HuH-7 (cell line): ENCODE data around the gene SKOR1.

Experiments used
- DNase-seq: peaks from one replicate; pipeline ENCODE4 v3.0.0; 2011; ENCODE audit warnings: low spot score

Gene SKOR1

GRCh38 chr15:67824976-67825880 is at the start of gene SKOR1:
Gene SKOR1 (plus strand): TSS chr15:67825509. CDS start chr15:67825603, 94 bp downstream.
- DNase-seq: no peak

GRCh38 chr15:67775998-67776397 is 49.3 kb upstream of the SKOR1 start:
- DNase-seq: no peak

DNA sequence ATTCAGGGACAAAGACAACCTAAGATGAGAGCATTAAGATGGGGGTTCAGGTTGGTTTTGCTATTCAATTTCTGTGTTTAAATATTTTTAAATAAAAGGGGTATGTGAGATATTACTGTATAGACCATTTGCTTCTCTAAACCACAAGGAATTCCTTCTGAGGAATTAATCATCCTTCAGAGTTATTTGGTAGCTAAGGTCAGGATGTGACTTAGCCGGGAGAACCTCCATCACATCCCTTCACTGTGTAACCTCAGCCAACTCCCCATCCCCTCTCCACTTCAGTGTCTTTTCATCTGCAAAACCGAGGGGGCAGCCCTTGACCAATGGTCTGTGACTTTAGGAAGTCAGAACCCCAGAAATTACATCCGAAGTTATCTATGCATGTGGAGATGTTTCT is 48.7 kb upstream of the SKOR1 start:
- DNase-seq: no peak

DNA sequence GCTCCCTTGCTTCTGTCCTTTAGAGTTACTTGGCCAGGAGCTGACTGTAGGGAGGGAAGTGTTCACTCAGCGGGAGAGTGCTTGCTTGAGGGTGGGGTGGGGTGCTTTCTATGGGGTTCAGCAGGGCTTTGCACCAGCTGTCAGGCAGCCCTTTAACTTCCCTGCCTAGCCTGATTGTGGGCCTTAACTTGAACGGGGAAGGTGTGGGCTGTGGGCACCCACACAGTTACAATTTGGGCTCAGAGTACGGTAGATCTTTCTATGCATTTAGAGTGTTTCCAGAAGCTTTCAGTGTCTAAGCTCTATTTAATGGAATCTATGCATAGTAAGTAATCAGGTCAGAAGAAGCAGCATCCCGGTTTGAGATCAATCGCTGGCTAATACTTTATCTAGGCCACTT is 48.2 kb upstream of the SKOR1 start:
- no peak for DNase-seq

DNA sequence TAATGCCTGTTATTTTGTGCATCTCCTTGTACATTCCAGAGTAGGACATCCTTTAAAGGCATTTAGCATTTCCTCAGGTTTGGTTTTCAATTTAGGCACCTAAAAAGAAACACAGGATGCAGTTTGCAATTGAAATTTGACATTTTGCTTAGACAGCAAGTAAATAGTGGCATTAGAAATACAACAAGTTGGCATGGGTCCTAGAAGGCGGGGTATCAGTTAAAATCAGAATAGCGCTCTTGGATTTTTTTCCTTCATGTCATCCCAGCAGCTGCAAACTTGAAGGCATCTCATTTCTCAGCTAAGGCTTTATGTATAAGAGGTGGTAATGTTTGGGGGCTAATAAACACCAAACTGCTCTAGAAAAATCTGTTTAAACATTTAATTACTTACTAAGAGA is 47.5 kb upstream of the SKOR1 start:
- DNase-seq: no peak

DNA sequence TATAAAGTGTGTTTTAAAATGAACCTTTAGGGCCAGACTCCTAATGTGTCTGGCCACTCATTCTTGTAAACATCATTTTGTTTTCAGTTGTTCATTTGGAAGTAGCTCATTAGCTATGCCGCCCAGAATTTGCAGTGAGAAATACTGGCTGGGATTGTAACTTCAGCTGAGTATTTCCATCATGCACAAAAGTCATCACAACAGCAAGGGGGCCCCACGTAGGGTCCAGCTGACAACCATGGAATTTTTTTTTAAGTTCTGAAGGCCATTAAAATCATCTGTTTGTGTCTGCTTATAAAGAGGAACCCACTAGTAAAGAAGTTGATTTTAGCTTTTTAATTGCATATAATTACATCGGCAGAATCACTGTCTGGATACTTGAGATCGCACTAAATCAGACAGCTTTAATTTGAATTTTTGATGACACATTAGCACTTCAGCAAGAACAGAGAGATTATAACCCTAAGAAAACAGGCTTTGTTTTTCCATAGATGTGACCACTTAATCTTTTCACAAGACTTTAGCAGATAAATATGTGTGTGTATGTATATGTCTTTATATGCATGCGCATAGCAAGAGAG is 46.3 kb upstream of the SKOR1 start:
- DNase-seq: no peak

DNA sequence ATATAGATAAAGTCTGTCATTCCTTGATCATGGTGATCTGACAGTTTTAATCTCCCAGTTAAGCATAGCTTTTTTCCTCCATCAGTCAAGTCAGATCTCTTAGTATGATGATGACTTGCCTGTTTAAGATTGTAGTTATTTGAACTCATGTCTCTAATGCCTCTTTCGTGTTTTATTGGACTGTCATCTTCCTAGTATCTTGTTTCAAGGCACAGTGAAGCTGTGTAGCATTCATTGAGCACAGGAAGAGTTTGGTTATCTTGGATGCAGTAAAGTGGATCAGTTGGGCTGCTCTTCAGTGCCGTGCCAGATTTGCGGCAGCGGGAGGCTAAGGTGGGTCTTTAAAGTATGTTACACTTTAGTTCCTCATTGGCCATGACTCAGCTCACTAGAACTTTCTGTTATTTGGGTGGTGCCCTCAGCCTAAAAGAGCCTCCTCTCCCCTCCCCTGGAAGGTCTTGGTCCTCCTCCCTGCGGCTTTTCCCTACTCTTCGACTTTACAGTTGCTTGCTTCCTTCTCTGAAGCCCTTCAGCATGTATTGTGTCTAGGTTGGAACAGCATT is 45.7 kb upstream of the SKOR1 start:
- DNase-seq: no peak

GRCh38 chr15:67781061-67781460 is 44.2 kb upstream of the SKOR1 start:
- DNase-seq: no peak

DNA sequence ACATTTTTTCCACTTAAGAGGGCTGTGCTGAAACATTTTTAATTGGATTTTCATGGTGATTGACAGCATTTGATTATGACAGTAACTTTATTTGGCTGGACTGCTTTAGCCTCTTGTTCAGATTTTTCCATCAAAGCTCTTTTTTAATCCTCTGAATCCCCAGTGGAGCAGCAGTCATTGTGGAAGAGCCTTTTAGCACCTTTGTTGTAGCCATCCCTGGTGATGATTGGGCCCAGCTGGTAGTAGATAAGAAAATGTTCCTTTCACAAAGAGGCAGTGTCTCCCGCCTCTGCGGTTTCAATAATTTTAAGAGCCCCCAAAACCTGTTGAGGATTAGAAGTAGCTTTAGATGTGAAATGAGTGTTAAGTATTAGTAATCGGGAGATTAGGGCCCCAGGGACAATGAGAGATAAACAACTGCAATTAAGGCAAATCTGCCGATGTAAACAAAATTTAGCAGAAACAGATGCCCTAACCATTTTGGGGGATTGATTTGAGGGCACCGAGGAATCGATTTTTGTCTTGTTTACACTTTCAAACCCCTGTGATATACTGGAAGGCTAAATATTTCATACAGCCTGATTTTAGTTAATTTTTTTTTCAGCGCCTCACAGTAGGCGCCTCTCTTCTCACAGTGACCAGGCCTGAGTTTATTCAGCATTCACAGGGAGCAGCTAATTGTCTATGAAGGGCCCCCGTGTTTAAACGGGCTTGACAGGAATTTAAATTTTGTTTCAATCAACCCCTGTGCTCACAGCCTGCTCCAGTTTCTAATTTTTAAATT is 43.2 kb upstream of the SKOR1 start:
- no peak for DNase-seq

GRCh38 chr15:67782691-67782991 is 42.7 kb upstream of the SKOR1 start:
- no peak for DNase-seq

DNA sequence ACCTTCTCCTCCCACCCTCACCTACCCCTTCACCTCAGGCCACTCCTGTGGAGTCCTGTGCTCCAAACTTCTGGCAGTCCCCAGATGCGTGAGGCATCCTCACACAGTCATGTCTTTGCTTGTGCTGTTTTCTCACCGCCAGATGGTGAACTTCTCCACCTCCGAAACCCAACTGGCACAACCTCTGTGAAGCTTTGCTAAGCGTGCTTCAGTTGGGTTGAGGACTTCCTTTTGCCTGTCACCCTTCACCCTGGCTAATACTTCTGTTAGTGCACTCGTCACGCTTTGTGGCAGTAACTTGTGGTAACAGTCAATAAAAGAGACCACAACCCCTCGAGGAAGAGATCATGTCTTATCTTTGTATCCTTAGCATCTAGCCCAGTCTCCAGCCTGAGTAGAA is 42.0 kb upstream of the SKOR1 start:
- no peak for DNase-seq

DNA sequence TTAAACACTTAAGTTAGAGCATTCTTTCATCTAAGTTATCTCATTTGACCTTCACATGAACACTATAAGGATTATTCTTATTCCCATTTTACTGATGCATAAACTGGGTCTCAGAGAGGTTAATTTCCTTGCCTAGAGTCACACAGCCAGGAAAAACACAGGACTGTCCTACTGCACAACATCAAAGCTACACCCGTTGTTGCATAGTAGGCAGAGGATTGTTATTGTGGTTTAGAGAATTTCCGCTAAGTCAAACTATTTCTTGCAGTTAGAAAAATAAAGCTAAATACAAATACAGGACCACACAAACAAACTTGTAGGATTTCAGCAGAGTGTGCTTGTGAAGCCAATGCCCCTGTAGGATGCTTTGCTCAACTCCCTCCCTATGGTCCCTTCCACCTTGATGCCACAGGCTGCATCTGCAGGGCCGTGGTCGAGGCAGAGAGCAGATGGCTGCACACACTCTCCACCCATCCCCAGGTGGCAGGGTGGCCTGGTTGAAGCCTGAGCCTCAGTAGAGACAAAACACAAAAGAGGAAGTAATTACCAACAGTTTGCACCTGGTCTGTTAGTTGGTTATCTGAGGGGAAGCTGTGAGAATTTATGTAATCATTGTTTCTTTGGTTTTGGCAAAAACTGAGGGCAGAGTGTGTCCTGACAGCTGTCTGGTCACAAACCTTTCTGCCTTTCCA is 41.1 kb upstream of the SKOR1 start:
- DNase-seq: no peak

GRCh38 chr15:67784856-67785430 is 40.4 kb upstream of the SKOR1 start:
- no peak for DNase-seq

- no peak for DNase-seq
Observed at GRCh38 chr15:67785431-67785830, 39.9 kb upstream of the SKOR1 start.

GRCh38 chr15:67786646-67787045 is 38.7 kb upstream of the SKOR1 start:
- no peak for DNase-seq

DNA sequence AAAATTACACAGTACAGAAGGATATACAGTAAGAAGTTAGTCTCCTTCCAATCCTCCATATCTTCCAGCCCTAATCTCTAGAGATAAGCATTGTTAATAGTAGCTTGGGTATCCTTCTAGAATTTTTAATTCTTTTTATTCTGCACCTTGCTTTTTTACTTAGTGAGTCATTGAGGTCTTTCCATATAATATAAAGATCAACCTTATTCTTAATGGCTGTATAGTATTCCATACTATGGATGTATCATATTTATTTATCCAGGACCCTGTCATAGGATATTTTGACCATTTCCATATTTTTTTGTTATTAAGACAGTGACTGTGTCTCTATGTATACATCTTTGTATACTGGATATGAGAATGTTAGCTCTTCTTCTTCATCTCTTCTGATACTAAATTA is 36.3 kb upstream of the SKOR1 start:
- no peak for DNase-seq

GRCh38 chr15:67790610-67791319 is 34.5 kb upstream of the SKOR1 start:
- no peak for DNase-seq

GRCh38 chr15:67792250-67792942 is 32.9 kb upstream of the SKOR1 start:
- DNase-seq: no peak

- DNase-seq: no peak
Observed at GRCh38 chr15:67794832-67795574, 30.3 kb upstream of the SKOR1 start.
